Psoas muscle (tissue), 8 donors: ENCODE measurements around the gene AGBL2. TPM values are rescaled to one million over a fixed set of nuclear protein-coding genes. Genes with fewer than 3 reads are reported as not detected.
A peak's percentile ranks its signal among the peaks of the same experiment; 100 is the strongest.

Experiments
- ATAC-seq, 4 donors: fragments of 200-7000 bp; cut with Tn5 transposase; one replicate each; pipeline ENCODE4 v1.9.1; 2020; ENCODE audit warnings: moderate library complexity in 3 of 4, mild to moderate bottlenecking in 2 of 4
- DNase-seq, 2 donors: peaks; one replicate each; pipeline ENCODE4 v3.0.0-alpha.2; 2020
- H3K27ac ChIP-seq: fragments of 200-600 bp; one replicate; pipeline ENCODE4 v1.8.0; 2022
- H3K27me3 ChIP-seq, 3 donors: fragments of 200-600 bp in 1 of 3; one replicate each; pipeline versions ENCODE4 v1.6.1 to v1.8.0; 2013 to 2022; ENCODE audit warnings: low read length in 2 of 3, mild to moderate bottlenecking in 2 of 3, moderate library complexity in 1 of 3; ENCODE audit not compliant: insufficient read depth in 3 of 3
- H3K36me3 ChIP-seq, 2 donors: fragments of 200-600 bp in 1 of 2; one replicate each; pipeline versions ENCODE4 v1.6.1 to v1.8.0; 2013 to 2022; ENCODE audit warnings: low read depth in 1 of 2, mild to moderate bottlenecking in 1 of 2, moderate library complexity in 1 of 2; ENCODE audit not compliant: insufficient read depth in 1 of 2
- H3K4me1 ChIP-seq: fragments of 200-600 bp; one replicate; pipeline ENCODE4 v1.8.0; 2022
- H3K4me3 ChIP-seq: fragments of 200-600 bp; one replicate; pipeline ENCODE4 v1.8.0; 2022; ENCODE audit warnings: mild to moderate bottlenecking
- H3K9me3 ChIP-seq: fragments of 200-600 bp; one replicate; pipeline ENCODE4 v1.8.0; 2022
- WGBS, 3 donors: extraction: QIAGEN DNeasy Blood & Tissue Kit; methylation state at CpG; one replicate each; pipeline versions ENCODE4 v1.1.6 to v1.1.7; 2013; 5-methylcytosine and 5-hydroxymethylcytosine counted together
- intact Hi-C, 2 donors: fragments of 100-400 bp; cut with DNase I; formaldehyde crosslinking; loops; one replicate each; pipeline versions ENCODE4 v1.11.0 to v1.14.2; 2022
- polyA plus RNA-seq, 3 donors: library from polyadenylated mRNA; stranded (reverse); fragments of 200-250 nt; gene quantifications; one replicate each; pipeline ENCODE4 v1.2.3, GENCODE V29; 2013
- total RNA-seq, 4 donors: library from RNA; stranded (reverse); fragmentation: NEBNext Ultra II Directional in 2 of 4; extraction: Animal tissue kit (Norgen Biotek cat#: 25700) in 2 of 4; gene quantifications; one replicate each; pipeline versions ENCODE4 v1.2.1 to v1.2.4, GENCODE V29; 2021 to 2023
- TF ChIP-seq, protein P1 (sequence below): fragments of 200-600 bp; IDR thresholded peaks from one replicate; pipeline ENCODE4 v1.8.0; 2022; ENCODE audit warnings: antibody characterized with exemption
- donor health status: healthy with polysubstance abuse.
- donor health status: DM: no; HTN: no; CAD: no; lungs with moderate emphysema.
- donor health status: Bipolar disorder and iron deficiency.
- donor health status: healthy.
- donor health status: DM: yes; HTN: yes; CAD: no.
- donor health status: DM: no; HTN: no; CAD: no.
- donor health status: DM: no; HTN: no; CAD: no.
- donor health status: DM: yes; HTN: yes; CAD: no.

Gene AGBL2
- total and polyA plus RNA-seq, 7 donors, result 0.04 to 0.76 (median 0.15) TPM; not detected in 2

DNA sequence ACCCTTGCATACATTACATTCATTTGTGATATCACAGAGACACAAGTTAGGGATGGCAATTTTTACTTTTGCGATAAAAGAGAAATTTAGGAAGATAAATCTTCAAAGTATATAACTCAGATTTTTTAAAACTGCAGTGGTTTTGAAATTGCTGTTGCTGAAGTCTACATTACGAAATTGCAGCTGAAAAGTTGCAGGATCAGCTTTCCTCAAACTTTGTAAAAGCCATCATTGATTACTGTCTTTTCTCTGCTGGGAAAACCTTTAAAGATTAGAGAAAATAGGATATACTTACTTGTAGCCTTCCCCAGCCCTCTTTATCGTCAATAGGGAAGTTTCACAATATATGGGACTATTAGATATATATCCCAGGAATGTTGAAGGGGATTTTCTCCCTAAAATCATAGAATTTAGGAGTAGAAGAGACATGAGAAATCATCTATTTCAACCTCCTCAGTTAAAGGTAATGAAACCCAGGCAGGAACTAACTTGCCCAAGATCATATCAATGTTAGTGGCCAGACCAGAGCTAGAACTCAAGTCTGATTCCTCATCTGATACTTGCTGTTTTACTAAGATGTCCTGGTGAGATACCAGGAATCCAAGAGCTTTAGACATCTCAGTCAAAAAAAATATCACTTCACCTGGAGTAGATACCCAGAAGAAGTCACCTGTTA, 10.4 kb upstream of the AGBL2 start:
- 92 to 95% (median 95%) methylated on average over 3 of the region's 3 CpGs for WGBS, 3 donors
- Histone ChIP-seq H3K36me3 (peaks cover 6 to 99% of the 10 kb centered on the region in 2 donors), H3K4me1 (no peaks in the 10 kb centered on the region), H3K27me3 (no peaks in the 10 kb centered on the region), H3K4me3 (no peak overlapping the region), H3K9me3 (no peaks in the 10 kb centered on the region), H3K27ac (no peak overlapping the region)
- TF ChIP-seq, protein P1, sequence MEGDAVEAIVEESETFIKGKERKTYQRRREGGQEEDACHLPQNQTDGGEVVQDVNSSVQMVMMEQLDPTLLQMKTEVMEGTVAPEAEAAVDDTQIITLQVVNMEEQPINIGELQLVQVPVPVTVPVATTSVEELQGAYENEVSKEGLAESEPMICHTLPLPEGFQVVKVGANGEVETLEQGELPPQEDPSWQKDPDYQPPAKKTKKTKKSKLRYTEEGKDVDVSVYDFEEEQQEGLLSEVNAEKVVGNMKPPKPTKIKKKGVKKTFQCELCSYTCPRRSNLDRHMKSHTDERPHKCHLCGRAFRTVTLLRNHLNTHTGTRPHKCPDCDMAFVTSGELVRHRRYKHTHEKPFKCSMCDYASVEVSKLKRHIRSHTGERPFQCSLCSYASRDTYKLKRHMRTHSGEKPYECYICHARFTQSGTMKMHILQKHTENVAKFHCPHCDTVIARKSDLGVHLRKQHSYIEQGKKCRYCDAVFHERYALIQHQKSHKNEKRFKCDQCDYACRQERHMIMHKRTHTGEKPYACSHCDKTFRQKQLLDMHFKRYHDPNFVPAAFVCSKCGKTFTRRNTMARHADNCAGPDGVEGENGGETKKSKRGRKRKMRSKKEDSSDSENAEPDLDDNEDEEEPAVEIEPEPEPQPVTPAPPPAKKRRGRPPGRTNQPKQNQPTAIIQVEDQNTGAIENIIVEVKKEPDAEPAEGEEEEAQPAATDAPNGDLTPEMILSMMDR, result no peak
- no peak for DNase-seq
- intact Hi-C loops, result no loop called here
- ATAC-seq, result no peak

DNA sequence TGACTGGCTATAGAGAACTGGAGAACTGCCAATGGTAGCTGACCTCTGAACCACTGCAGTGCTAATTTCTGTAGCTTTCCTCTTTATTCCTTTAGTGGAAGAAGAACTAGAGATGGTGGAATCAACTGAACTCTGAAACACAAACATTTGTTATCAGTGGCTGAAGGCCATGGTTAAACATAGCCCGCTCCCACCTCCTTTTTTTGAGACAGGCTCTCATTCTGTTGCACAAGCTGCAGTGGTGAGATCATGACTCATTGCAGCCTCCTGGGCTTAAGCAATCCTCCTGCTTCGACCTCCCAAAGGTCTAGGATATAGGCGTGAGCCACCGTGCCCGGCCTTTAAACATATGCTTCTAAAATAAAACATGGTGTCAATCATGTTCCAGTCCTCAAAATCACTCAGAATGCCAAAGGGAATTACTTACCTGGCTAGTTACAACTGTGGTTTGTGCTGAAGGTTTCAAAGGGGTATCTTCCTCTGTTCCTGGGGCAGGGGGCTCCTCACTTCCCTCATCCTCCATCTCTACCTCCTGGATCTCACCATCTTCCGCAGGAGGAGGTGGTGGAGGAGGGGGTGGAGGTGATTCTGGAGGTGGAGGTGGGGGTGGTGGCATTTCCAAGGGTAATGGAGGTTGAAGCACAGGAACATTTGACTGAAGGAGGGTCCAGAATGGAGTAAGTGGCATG, 9.0 kb upstream of the AGBL2 start:
- intact Hi-C loops, result no loop called here
- DNase-seq (peak in 1 of 2 donors; percentile 35), ATAC-seq (peak; percentile 54 to 93 (median 80))
- no peaks in the 10 kb centered on the region for H3K4me1 ChIP-seq
- TF ChIP-seq, protein P1, result no peak
- H3K27me3 ChIP-seq, result no peaks in the 10 kb centered on the region
- WGBS, 3 donors, result 63 to 77% (median 75%) methylated on average over 6 of the region's 6 CpGs
- H3K27ac ChIP-seq, result no peak overlapping the region
- H3K36me3 ChIP-seq, result peaks cover 9 to 99% of the 10 kb centered on the region in 2 donors
- no peak overlapping the region for H3K4me3 ChIP-seq
- H3K9me3 ChIP-seq, result no peaks in the 10 kb centered on the region

DNA sequence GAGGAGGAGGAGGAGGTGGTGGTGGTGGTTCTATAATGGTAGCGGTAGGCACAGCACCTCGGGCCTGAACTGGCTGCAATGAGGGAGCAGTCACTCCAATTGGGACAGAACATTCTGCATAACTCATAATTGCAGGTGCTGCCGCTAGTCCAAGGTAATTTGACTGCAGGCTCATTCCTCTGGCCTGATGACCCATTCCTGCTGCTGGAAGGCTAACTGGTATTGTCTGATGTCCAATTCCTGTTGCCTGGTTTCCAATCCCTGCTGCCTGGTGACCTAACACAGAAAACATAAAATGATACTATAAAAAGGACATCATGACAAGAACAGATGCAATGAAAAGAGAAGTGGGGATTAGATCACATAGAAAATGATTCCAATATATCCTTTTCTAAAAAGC, 7.9 kb upstream of the AGBL2 start:
- H3K27me3 ChIP-seq, result no peaks in the 10 kb centered on the region
- 36 to 59% (median 45%) methylated on average over 3 of the region's 3 CpGs for WGBS, 3 donors
- no peaks in the 10 kb centered on the region for H3K4me1 ChIP-seq
- ATAC-seq (peak; percentile 39 to 82 (median 60)), DNase-seq (no peak)
- H3K4me3 ChIP-seq, result no peak overlapping the region
- intact Hi-C loops, result no loop called here
- TF ChIP-seq, protein P1, result no peak
- H3K27ac ChIP-seq, result no peak overlapping the region
- peaks cover 9 to 99% of the 10 kb centered on the region in 2 donors for H3K36me3 ChIP-seq
- no peaks in the 10 kb centered on the region for H3K9me3 ChIP-seq

DNA sequence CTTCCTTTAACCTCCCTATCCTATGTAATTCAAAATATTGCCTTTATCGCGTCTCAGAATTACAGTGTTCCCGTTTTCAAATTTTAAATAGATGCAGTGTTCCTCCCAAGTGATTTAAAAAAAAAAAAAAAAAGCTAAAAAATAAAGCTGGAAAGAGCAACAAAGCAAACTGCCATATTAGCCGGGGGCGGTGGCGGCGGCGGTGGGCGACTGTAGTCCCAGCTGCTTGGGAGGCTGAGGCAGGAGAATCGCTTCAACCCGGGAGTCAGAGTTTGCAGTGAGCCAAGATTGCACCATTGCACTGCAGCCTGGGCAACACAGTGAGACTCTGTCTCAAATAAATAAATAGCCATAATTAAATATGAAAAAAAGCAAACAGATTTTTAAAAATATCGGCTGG, 5.5 kb upstream of the AGBL2 start:
- ATAC-seq (no peak), DNase-seq (no peak)
- Histone ChIP-seq H3K4me1 (no peaks in the 10 kb centered on the region), H3K4me3 (no peak overlapping the region), H3K27me3 (no peaks in the 10 kb centered on the region), H3K9me3 (no peaks in the 10 kb centered on the region), H3K27ac (no peak overlapping the region), H3K36me3 (peaks cover 9 to 98% of the 10 kb centered on the region in 2 donors)
- WGBS, 3 donors, result 96 to 98% (median 98%) methylated on average over 12 of the region's 12 CpGs
- intact Hi-C loops, result no loop called here
- TF ChIP-seq, protein P1, result no peak
